B cell (primary cell): ENCODE results near the gene MEGF11. TPM values are rescaled to one million over a fixed set of nuclear protein-coding genes. Genes with fewer than 3 reads are reported as not detected.

Experiments
- ATAC-seq: fragments of 200-7000 bp; cut with Tn5 transposase; one replicate; pipeline ENCODE4 v1.10.0; 2021; ENCODE audit warnings: low read depth, mild to moderate bottlenecking, moderate number of reproducible peaks, moderate library complexity
- CTCF ChIA-PET: fragments of 350-600 bp; sonication (Branson Sonifier 250); formaldehyde crosslinking; loops from one replicate; lab custom pipeline; 2021; ENCODE audit warnings: antibody characterized with exemption, inconsistent platforms; lab: Charles Lee
- POLR2A ChIA-PET: fragments of 350-600 bp; sonication (Branson Sonifier 250); formaldehyde crosslinking; loops from one replicate; lab custom pipeline; 2021; ENCODE audit warnings: antibody characterized with exemption; lab: Charles Lee
- DNase-seq: peaks from one replicate; pipeline ENCODE4 v3.0.0; 2013
- H2AFZ ChIP-seq: 2 replicates; pipeline ENCODE4 v1.6.1; 2012; ENCODE audit warnings: mild to moderate bottlenecking, low read depth, low read length; ENCODE audit not compliant: insufficient read depth, poor library complexity, severe bottlenecking
- H3K27ac ChIP-seq, 2 donors: 1 replicate in 1 of 2; 2 replicates in 1 of 2; pipeline ENCODE4 v1.5.1; 2012 to 2013; ENCODE audit warnings: low read length in 2 of 2, mild to moderate bottlenecking in 2 of 2, moderate library complexity in 1 of 2
- H3K27me3 ChIP-seq, 4 experiments: fragments of 200-600 bp in 1 of 4; sonication (generic) in 1 of 4; replicated peaks in 1 of 4; 1 replicate in 2 of 4; 2 replicates in 2 of 4; pipeline versions ENCODE4 v1.6.1 to v1.7.0; 2013 to 2016; ENCODE audit warnings: low read length in 3 of 4, mild to moderate bottlenecking in 2 of 4, mixed read lengths in 1 of 4, moderate library complexity in 1 of 4; ENCODE audit not compliant: insufficient read depth in 4 of 4, control insufficient read depth in 3 of 4; ENCODE audit errors: control extremely low read depth in 1 of 4
- H3K36me3 ChIP-seq, 2 experiments: replicated peaks in 1 of 2; 1 replicate in 1 of 2; 2 replicates in 1 of 2; pipeline versions ENCODE4 v1.6.1 to v1.7.1; 2013; ENCODE audit warnings: low read length in 1 of 2; ENCODE audit not compliant: insufficient read depth in 2 of 2, control insufficient read depth in 1 of 2; ENCODE audit errors: control extremely low read depth in 1 of 2, extremely low read depth in 1 of 2
- H3K4me1 ChIP-seq, 2 donors: fragments of 200-600 bp in 1 of 2; sonication (generic) in 1 of 2; 1 replicate in 1 of 2; 2 replicates in 1 of 2; pipeline versions ENCODE4 v1.5.1 to v1.6.1; 2013 to 2017; ENCODE audit warnings: low read length in 2 of 2; ENCODE audit not compliant: control insufficient read depth in 2 of 2, insufficient read depth in 2 of 2
- H3K4me2 ChIP-seq: replicated peaks from 2 replicates; pipeline ENCODE3; 2012; ENCODE audit warnings: mild to moderate bottlenecking, low read depth, low read length; ENCODE audit not compliant: poor library complexity, severe bottlenecking
- H3K4me3 ChIP-seq, 5 experiments: fragments of 200-600 bp in 1 of 5; sonication (generic) in 1 of 5; 1 replicate in 3 of 5; 2 replicates in 2 of 5; pipeline versions ENCODE4 v1.5.1 to v1.7.0; 2011 to 2016; ENCODE audit warnings: low read length in 4 of 5, mild to moderate bottlenecking in 4 of 5, low read depth in 2 of 5, control low read depth in 1 of 5, moderate library complexity in 1 of 5; ENCODE audit not compliant: insufficient read depth in 1 of 5; ENCODE audit errors: control extremely low read depth in 1 of 5, extremely low read depth in 1 of 5
- H3K79me2 ChIP-seq: fragments of 200-600 bp; sonication (generic); one replicate; pipeline ENCODE4 v1.6.0; 2016; ENCODE audit warnings: low read length; ENCODE audit not compliant: control insufficient read depth, insufficient read depth
- H3K9ac ChIP-seq: fragments of 200-600 bp; sonication (generic); 2 replicates; pipeline ENCODE4 v1.6.1; 2017; ENCODE audit warnings: mild to moderate bottlenecking, low read length, moderate library complexity
- H3K9me3 ChIP-seq, 3 donors: one replicate each; pipeline versions ENCODE4 v1.6.1 to v1.7.1; 2013; ENCODE audit warnings: low read length in 2 of 3; ENCODE audit not compliant: control insufficient read depth in 2 of 3, insufficient read depth in 1 of 3; ENCODE audit errors: control extremely low read depth in 1 of 3
- H4K20me1 ChIP-seq: 2 replicates; pipeline ENCODE4 v1.6.0; 2012; ENCODE audit warnings: mild to moderate bottlenecking, low read length; ENCODE audit not compliant: insufficient read depth, control insufficient read depth, poor library complexity, severe bottlenecking
- H3K27ac Mint-ChIP-seq: one replicate; pipeline ENCODE4 v1.8.0; 2021; ENCODE audit warnings: mixed read lengths
- H3K27me3 Mint-ChIP-seq: one replicate; pipeline ENCODE4 v1.8.0; 2021; ENCODE audit warnings: mixed read lengths
- H3K4me1 Mint-ChIP-seq: one replicate; pipeline ENCODE4 v1.8.0; 2021; ENCODE audit warnings: mixed read lengths
- H3K4me3 Mint-ChIP-seq: one replicate; pipeline ENCODE4 v1.8.0; 2021; ENCODE audit warnings: mixed read lengths
- H3K9me3 Mint-ChIP-seq: one replicate; pipeline ENCODE4 v1.8.0; 2022; ENCODE audit warnings: mixed read lengths; ENCODE audit not compliant: insufficient read depth
- CTCF ChIP-seq: fragments of 200-600 bp; IDR thresholded peaks from one replicate; pipeline ENCODE4 v1.8.0; 2022; ENCODE audit warnings: antibody characterized with exemption, mild to moderate bottlenecking
- EZH2 ChIP-seq: IDR thresholded peaks from 2 replicates; pipeline ENCODE4 v1.6.1; 2012; ENCODE audit warnings: borderline replicate concordance, low read depth, mild to moderate bottlenecking, moderate library complexity, low read length; ENCODE audit not compliant: insufficient read depth, poor library complexity, severe bottlenecking
- WGBS: methylation state at CpG from one replicate; pipeline ENCODE4 v1.1.5; 2013; ENCODE audit warnings: missing lambda C conversion rate; ENCODE audit not compliant: insufficient coverage; 5-methylcytosine and 5-hydroxymethylcytosine counted together
- intact Hi-C: fragments of 100-400 bp; cut with micrococcal nuclease; formaldehyde crosslinking; loops from one replicate; pipeline ENCODE4 v1.10.0; 2022
- polyA plus RNA-seq: library from polyadenylated mRNA; depleted of rRNA; stranded (reverse); fragments of >200 nt; gene quantifications from 2 replicates; pipeline ENCODE4 v1.2.3, GENCODE V29; 2012
- total RNA-seq, 2 donors: library from RNA; stranded (reverse); fragments of 120-200 nt in 1 of 2; gene quantifications; 1 replicate in 1 of 2; 2 replicates in 1 of 2; pipeline versions ENCODE4 v1.2.3 to v1.2.4, GENCODE V29; 2013 to 2022

The MEGF11 gene
- total and polyA plus RNA-seq, 2 donors (not counting 1 experiment from before 2014, with no cell fraction given) = 0.04 to 0.34 TPM

DNA sequence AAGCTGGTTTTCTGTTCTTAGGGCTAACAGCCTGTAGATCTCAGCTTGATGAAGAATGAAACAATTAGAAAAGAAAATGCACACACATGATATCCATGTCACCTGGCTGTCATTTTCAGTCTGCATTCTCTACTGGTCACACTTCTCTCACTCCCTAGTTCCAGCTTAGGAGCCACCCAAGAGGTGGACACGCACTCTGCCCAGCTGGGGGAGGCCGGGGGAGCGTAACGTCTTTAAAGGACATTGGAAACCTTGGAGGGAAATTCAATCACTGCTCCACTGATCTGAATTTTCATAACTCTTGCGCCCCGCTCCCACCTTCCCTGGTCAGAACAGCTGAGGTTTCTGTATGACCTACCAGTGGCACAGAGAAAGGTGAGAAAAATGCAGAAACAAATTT, 304.5 kb downstream of the MEGF11 start:
- H3K27ac ChIP-seq = no peak overlapping the region
- H3K4me3 ChIP-seq = no peak overlapping the region
- no peak overlapping the region for H3K9ac ChIP-seq
- Mint-ChIP-seq H3K27ac (no peak overlapping the region), H3K4me1 (peaks cover 8% of the 10 kb centered on the region), H3K4me3 (no peak overlapping the region), H3K27me3 (peaks cover 24% of the 10 kb centered on the region), H3K9me3 (no peaks in the 10 kb centered on the region)
- ChIA-PET POLR2A (no interaction called here), CTCF (no interaction called here)
- H3K27me3 ChIP-seq = peaks cover 0 to 6% (median 0%) of the 10 kb centered on the region in 4 experiments
- no peaks in the 10 kb centered on the region for H4K20me1 ChIP-seq
- no peaks in the 10 kb centered on the region for H3K79me2 ChIP-seq
- no peak for ATAC-seq
- 87% methylated on average over 6 of the region's 6 CpGs for WGBS
- intact Hi-C loops = no loop called here
- no peaks in the 10 kb centered on the region for H3K36me3 ChIP-seq
- no peak for DNase-seq
- peaks cover 0 to 8% of the 10 kb centered on the region in 2 donors for H3K4me1 ChIP-seq
- H3K4me2 ChIP-seq = no peak overlapping the region
- TF ChIP-seq EZH2 (no peak), CTCF (no peak)
- no peak overlapping the region for H2AFZ ChIP-seq
- H3K9me3 ChIP-seq = no peaks in the 10 kb centered on the region

DNA sequence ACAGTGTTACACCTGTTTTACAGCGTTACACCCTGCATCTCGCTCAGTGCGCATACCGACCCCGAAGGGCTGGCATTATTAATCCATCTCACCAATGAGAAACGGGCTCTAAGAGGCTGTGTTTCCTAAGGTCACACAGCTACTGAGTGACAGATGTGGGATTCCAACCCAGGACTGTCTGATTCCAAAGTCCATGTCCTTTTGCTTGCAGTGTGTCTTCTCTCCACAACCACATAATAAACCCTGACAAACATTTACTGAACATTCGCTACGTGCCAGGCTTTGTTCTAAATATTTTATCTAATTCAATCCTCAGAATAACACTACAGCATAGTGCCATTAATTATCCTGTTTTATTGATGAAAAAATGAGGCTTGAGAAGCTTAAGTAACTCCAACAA, 305.2 kb downstream of the MEGF11 start:
- Histone ChIP-seq H2AFZ (no peak overlapping the region), H4K20me1 (no peaks in the 10 kb centered on the region), H3K27me3 (peaks cover 0 to 6% (median 0%) of the 10 kb centered on the region in 4 experiments), H3K4me1 (peaks cover 0 to 3% of the 10 kb centered on the region in 2 donors), H3K79me2 (no peaks in the 10 kb centered on the region), H3K36me3 (no peaks in the 10 kb centered on the region), H3K9ac (no peak overlapping the region), H3K4me3 (no peak overlapping the region), H3K9me3 (no peaks in the 10 kb centered on the region), H3K27ac (no peak overlapping the region), H3K4me2 (no peak overlapping the region)
- CTCF ChIA-PET = no interaction called here
- Mint-ChIP-seq H3K4me1 (peaks cover 1% of the 10 kb centered on the region), H3K4me3 (no peak overlapping the region), H3K27ac (no peak overlapping the region), H3K27me3 (peaks cover 24% of the 10 kb centered on the region), H3K9me3 (no peaks in the 10 kb centered on the region)
- DNase-seq (no peak), ATAC-seq (no peak)
- POLR2A ChIA-PET = no interaction called here
- TF ChIP-seq CTCF = no peak
- TF ChIP-seq EZH2 = no peak
- intact Hi-C loops = no loop called here
- WGBS = 94% methylated on average over 4 of the region's 8 CpGs
